Measurements from ENCODE around the gene ABCC8. TPM values are rescaled to one million over a fixed set of nuclear protein-coding genes. Genes with fewer than 3 reads are reported as not detected.

ABCC8 gene
- total and polyA plus RNA-seq, 2 of the 8 experiments (the other 6 are each of a cell fraction or from before 2014, with no cell fraction given) = 3.7 to 4.9 TPM

GRCh38 chr11:17469998-17470397 is 6.6 kb downstream of the ABCC8 start:
- H2BK20ac ChIP-seq (ENCODE audit: low read length) = no peak overlapping the region
- POLR2A ChIA-PET (ENCODE audit: partially characterized antibody) = interaction anchor here (1.1 kb wide), 1 partner anchor 10 kb away, joined by 3 read pairs; no protein-coding TSS in a partner anchor
- TF ChIP-seq KDM4A (IDR thresholded peaks at IDR 0.05; ENCODE audit: low read depth, low read length, severe bottlenecking) (no peak), RAD21 (IDR thresholded peaks at IDR 0.05 in 1 of 2, conservative IDR thresholded peaks at IDR 0.05 in 1 of 2; ENCODE audit: low read depth in 2 of 2, low read length in 2 of 2) (no peak), RFX5 (IDR thresholded peaks at IDR 0.05; ENCODE audit: borderline replicate concordance, low read depth, low read length) (no peak), CEBPB (IDR thresholded peaks at IDR 0.05; ENCODE audit: low read depth, low read length) (no peak), CTCF (IDR thresholded peaks at IDR 0.05; ENCODE audit: control extremely low read depth in 1 of 3, insufficient read depth in 1 of 3, low read depth in 1 of 3, low read length in 3 of 3) (no peak), GABPA (IDR thresholded peaks at IDR 0.05; ENCODE audit: borderline replicate concordance, insufficient read depth, low read length) (no peak), SP4 (IDR thresholded peaks at IDR 0.05; ENCODE audit: low read length) (no peak), USF2 (IDR thresholded peaks at IDR 0.05; ENCODE audit: low read length) (no peak), BACH1 (IDR thresholded peaks at IDR 0.05; ENCODE audit: low read length) (no peak), KDM1A (IDR thresholded peaks at IDR 0.05; ENCODE audit: borderline replicate concordance, low read length) (no peak)

More at GRCh38 chr11:17469998-17470397, 6.6 kb downstream of the ABCC8 start:
- no peak overlapping the region for H3K56ac ChIP-seq (replicated peaks; ENCODE audit: insufficient read length, low read depth, low read length)
- no peak overlapping the region for H2BK12ac ChIP-seq (ENCODE audit: low read depth, low read length)
- no peaks in the 10 kb centered on the region for H3K9me3 ChIP-seq (ENCODE audit: insufficient read depth in 2 of 2, low read depth in 1 of 2, low read length in 1 of 2)
- no peak for DNase-seq (ENCODE audit: low read depth in 1 of 2, low spot score in 2 of 2)
- peaks cover 11 to 17% (median 17%) of the 10 kb centered on the region in 4 experiments for H3K27me3 ChIP-seq (replicated peaks in 1 of 4; ENCODE audit: control insufficient read depth in 3 of 4, extremely low read depth in 1 of 4, insufficient read depth in 3 of 4, low read length in 3 of 4)
- H3K36me3 ChIP-seq (ENCODE audit: control insufficient read depth in 2 of 4, insufficient read depth in 4 of 4, low read length in 3 of 4) = no peaks in the 10 kb centered on the region
- FAIRE-seq = no peak
- H4K20me1 ChIP-seq (replicated peaks in 1 of 2; ENCODE audit: control insufficient read depth in 1 of 2, insufficient read depth in 2 of 2, low read length in 2 of 2) = peaks cover 2 to 5% of the 10 kb centered on the region in 2 experiments
- no peak overlapping the region for H3K4me2 ChIP-seq (ENCODE audit: insufficient read depth in 1 of 2, low read depth in 2 of 2, low read length in 2 of 2)
- 90% methylated on average over 6 of the region's 6 CpGs; no CpG with 5 or more reads in 1 of the 2 experiments for WGBS, 2 experiments (ENCODE audit: extremely low coverage in 1 of 2, insufficient coverage in 1 of 2, insufficient read length in 1 of 2, insufficient replicate concordance in 2 of 2, low coverage in 1 of 2, low lambda C conversion rate in 2 of 2, missing lambda C conversion rate in 1 of 2)
- H4K5ac ChIP-seq (ENCODE audit: insufficient read length, low read depth, low read length) = no peak overlapping the region
- CTCF ChIA-PET (ENCODE audit: partially characterized antibody) = interaction anchor here (1.1 to 10.1 kb wide), 12 partner anchors 9 to 86 kb away, joined by 3 to 111 read pairs (median 5); no protein-coding TSS in a partner anchor
- no peak overlapping the region for H3K23ac ChIP-seq (ENCODE audit: insufficient read length)
- H3K9ac ChIP-seq (replicated peaks in 1 of 4; ENCODE audit: extremely low read depth in 1 of 4, low read depth in 3 of 4, low read length in 3 of 4) = no peak overlapping the region
- H3K14ac ChIP-seq (ENCODE audit: insufficient read length) = no peak overlapping the region
- no peaks in the 10 kb centered on the region for H3K79me2 ChIP-seq (ENCODE audit: control insufficient read depth in 1 of 2, insufficient read depth in 2 of 2, low read length in 2 of 2)
- no peak overlapping the region for H4K91ac ChIP-seq (replicated peaks; ENCODE audit: insufficient read length, low read length)
- no peak overlapping the region for H3K4ac ChIP-seq (replicated peaks; ENCODE audit: insufficient read length, low read depth, low read length)
- no peak overlapping the region for H2BK15ac ChIP-seq (ENCODE audit: low read length)
- peaks cover 0 to 4% (median 1%) of the 10 kb centered on the region in 4 experiments; a peak in 4 of 7 replicates for H3K4me1 ChIP-seq (replicated peaks in 1 of 4; ENCODE audit: control insufficient read depth in 3 of 4, insufficient read depth in 4 of 4, low read length in 3 of 4)
- H2AK5ac ChIP-seq (ENCODE audit: low read depth, low read length) = no peak overlapping the region
- H2AFZ ChIP-seq (ENCODE audit: low read length) = no peak overlapping the region
- no peaks in the 10 kb centered on the region for H3K23me2 ChIP-seq (ENCODE audit: low read depth, low read length)
- no peak overlapping the region for H3K18ac ChIP-seq (ENCODE audit: extremely low read depth, low read length)
- H4K8ac ChIP-seq (ENCODE audit: extremely low read depth, insufficient read depth, low read length) = no peak overlapping the region
- H3K27ac ChIP-seq (ENCODE audit: low read depth, low read length) = no peak overlapping the region
- H2BK120ac ChIP-seq (replicated peaks; ENCODE audit: low read depth, low read length) = no peak overlapping the region
- no peaks in the 10 kb centered on the region for H3K79me1 ChIP-seq (ENCODE audit: low read depth, low read length)
- H2BK5ac ChIP-seq (ENCODE audit: low read depth, low read length) = no peak overlapping the region
- H3K4me3 ChIP-seq (ENCODE audit: extremely low read depth in 1 of 4, insufficient read depth in 2 of 4, low read depth in 3 of 4, low read length in 4 of 4) = no peak overlapping the region
